ENCODE data around the gene SYNPR.

- no peak for TF ChIP-seq CTCF (conservative IDR thresholded peaks at IDR 0.05; ENCODE audit: low read depth, low read length)
- TF ChIP-seq EZH2 (IDR thresholded peaks at IDR 0.05; ENCODE audit: low read length, unreplicated experiment) = no peak
These were observed 108.5 kb downstream of the SYNPR start for GRCh38 chr3:63386568-63386967.

Data from PC-3 (cell line).